Suprapubic skin (tissue), 4 donors: ENCODE measurements around the gene TBC1D14. TPM values are rescaled to one million over a fixed set of nuclear protein-coding genes. Genes with fewer than 3 reads are reported as not detected.

Experiments used
- DNase-seq, 2 donors: peaks; one replicate each; pipeline ENCODE4 v3.0.0-alpha.2; 2019; ENCODE audit warnings: low spot score in 2 of 2
- H3K27ac ChIP-seq: fragments of 200-600 bp; sonication (generic); one replicate; pipeline ENCODE4 v1.5.1; 2019
- H3K27me3 ChIP-seq: fragments of 200-600 bp; sonication (generic); one replicate; pipeline ENCODE4 v1.5.1; 2019
- H3K36me3 ChIP-seq: fragments of 200-600 bp; sonication (generic); one replicate; pipeline ENCODE4 v1.5.1; 2019
- H3K4me1 ChIP-seq: fragments of 200-600 bp; sonication (generic); one replicate; pipeline ENCODE4 v1.5.1; 2019
- H3K4me3 ChIP-seq: fragments of 200-600 bp; sonication (generic); one replicate; pipeline ENCODE4 v1.5.1; 2019; ENCODE audit warnings: mild to moderate bottlenecking
- H3K9me3 ChIP-seq: fragments of 200-600 bp; sonication (generic); one replicate; pipeline ENCODE4 v1.5.1; 2019
- CTCF ChIP-seq, 2 donors: fragments of 200-600 bp in 1 of 2; fragments of 450-650 bp in 1 of 2; sonication (generic) in 1 of 2; IDR thresholded peaks; one replicate each; pipeline ENCODE4 v1.5.1; 2016 to 2019; ENCODE audit warnings: antibody characterized with exemption in 2 of 2, mild to moderate bottlenecking in 1 of 2, moderate library complexity in 1 of 2
- EP300 ChIP-seq: sonication (generic); formaldehyde crosslinking; IDR thresholded peaks from one replicate; pipeline ENCODE4 v1.6.1; 2017; ENCODE audit warnings: antibody characterized with exemption
- POLR2A ChIP-seq, 2 donors: fragments of 450-650 bp; IDR thresholded peaks; one replicate each; pipeline ENCODE4 v1.6.1; 2017; ENCODE audit warnings: antibody characterized with exemption in 2 of 2, mild to moderate bottlenecking in 2 of 2, moderate library complexity in 2 of 2
- POLR2AphosphoS5 ChIP-seq, 3 donors: sonication (generic); formaldehyde crosslinking; IDR thresholded peaks; one replicate each; pipeline ENCODE4 v1.6.1; 2017; ENCODE audit warnings: antibody characterized with exemption in 3 of 3
- WGBS: methylation state at CpG from one replicate; pipeline ENCODE4 v1.1.5; 2018; 5-methylcytosine and 5-hydroxymethylcytosine counted together
- total RNA-seq, 4 donors: library from RNA; depleted of rRNA; stranded (reverse); fragments of >200 nt; gene quantifications; one replicate each; pipeline ENCODE4 v1.1.0, GENCODE V29; 2016

Gene TBC1D14
- total RNA-seq, 4 donors from 2014 or later, result 55.0 to 111 (median 97.9) TPM

GRCh38 chr4:7023486-7023885, 113.9 kb downstream of the TBC1D14 start:
- WGBS, result 96% methylated on average over 16 of the region's 16 CpGs
- no peak overlapping the region for H3K27ac ChIP-seq
- H3K9me3 ChIP-seq, result no peaks in the 10 kb centered on the region
- no peak for DNase-seq
- no peak for TF ChIP-seq POLR2AphosphoS5 (IDR thresholded peaks at IDR 0.05)
- TF ChIP-seq CTCF (IDR thresholded peaks at IDR 0.05), result no peak
- TF ChIP-seq POLR2A (IDR thresholded peaks at IDR 0.05), result no peak
- TF ChIP-seq EP300, result no peak
- no peak overlapping the region for H3K4me3 ChIP-seq
- peaks cover 68% of the 10 kb centered on the region for H3K36me3 ChIP-seq
- no peaks in the 10 kb centered on the region for H3K27me3 ChIP-seq
- H3K4me1 ChIP-seq, result no peaks in the 10 kb centered on the region

- no peak for DNase-seq
- H3K4me1 ChIP-seq, result no peaks in the 10 kb centered on the region
- 97% methylated on average over 8 of the region's 12 CpGs for WGBS
- TF ChIP-seq EP300 (no peak), CTCF (IDR thresholded peaks at IDR 0.05) (no peak), POLR2AphosphoS5 (IDR thresholded peaks at IDR 0.05) (no peak), POLR2A (IDR thresholded peaks at IDR 0.05) (no peak)
- H3K9me3 ChIP-seq, result no peaks in the 10 kb centered on the region
- H3K27me3 ChIP-seq, result no peaks in the 10 kb centered on the region
- H3K27ac ChIP-seq, result no peak overlapping the region
- no peak overlapping the region for H3K4me3 ChIP-seq
- peaks cover 72% of the 10 kb centered on the region for H3K36me3 ChIP-seq
Measured at GRCh38 chr4:7023901-7024300, 114.3 kb downstream of the TBC1D14 start.

- Histone ChIP-seq H3K9me3 (no peaks in the 10 kb centered on the region), H3K36me3 (peaks cover 73% of the 10 kb centered on the region), H3K27ac (no peak overlapping the region), H3K4me3 (no peak overlapping the region), H3K4me1 (no peaks in the 10 kb centered on the region), H3K27me3 (no peaks in the 10 kb centered on the region)
- TF ChIP-seq POLR2A (IDR thresholded peaks at IDR 0.05), result no peak
- TF ChIP-seq EP300, result no peak
- no peak for TF ChIP-seq CTCF (IDR thresholded peaks at IDR 0.05)
- TF ChIP-seq POLR2AphosphoS5 (IDR thresholded peaks at IDR 0.05), result no peak
- WGBS, result 94% methylated on average over 5 of the region's 19 CpGs
- no peak for DNase-seq
Measured at GRCh38 chr4:7024336-7024890, 114.8 kb downstream of the TBC1D14 start.

GRCh38 chr4:7025040-7025602, 115.5 kb downstream of the TBC1D14 start:
- Histone ChIP-seq H3K27ac (no peak overlapping the region), H3K36me3 (peaks cover 76% of the 10 kb centered on the region), H3K27me3 (no peaks in the 10 kb centered on the region), H3K4me3 (no peak overlapping the region), H3K9me3 (no peaks in the 10 kb centered on the region), H3K4me1 (no peaks in the 10 kb centered on the region)
- no peak for DNase-seq
- TF ChIP-seq EP300, result no peak
- 91% methylated on average over 24 of the region's 28 CpGs for WGBS

- peaks cover 78% of the 10 kb centered on the region for H3K36me3 ChIP-seq
- 91% methylated on average over 9 of the region's 9 CpGs for WGBS
Measured at GRCh38 chr4:7026107-7026506, 116.5 kb downstream of the TBC1D14 start.

More at GRCh38 chr4:7026107-7026506, 116.5 kb downstream of the TBC1D14 start:
- no peak for DNase-seq
- Histone ChIP-seq H3K4me3 (no peak overlapping the region), H3K27ac (no peak overlapping the region), H3K4me1 (no peaks in the 10 kb centered on the region), H3K9me3 (no peaks in the 10 kb centered on the region), H3K27me3 (no peaks in the 10 kb centered on the region)
- TF ChIP-seq CTCF (IDR thresholded peaks at IDR 0.05) (no peak), POLR2A (IDR thresholded peaks at IDR 0.05) (no peak), POLR2AphosphoS5 (IDR thresholded peaks at IDR 0.05) (no peak), EP300 (no peak)
